RPMI7951 (cell line): ENCODE results near the gene SPAG8. TPM values are rescaled to one million over a fixed set of nuclear protein-coding genes. Genes with fewer than 3 reads are reported as not detected.

ENCODE experiments used
- DNase-seq: peaks from one replicate; pipeline ENCODE4 v3.0.0-alpha.2; 2012; ENCODE audit warnings: low read depth
- total RNA-seq: library from RNA; depleted of rRNA; stranded (reverse); fragments of >200 nt; shearing (Covaris generic); gene quantifications from 2 replicates; pipeline ENCODE4 v1.2.3, GENCODE V29; 2014

The SPAG8 gene
- total RNA-seq, 1 experiment from 2014 or later: 1.7 TPM

DNA sequence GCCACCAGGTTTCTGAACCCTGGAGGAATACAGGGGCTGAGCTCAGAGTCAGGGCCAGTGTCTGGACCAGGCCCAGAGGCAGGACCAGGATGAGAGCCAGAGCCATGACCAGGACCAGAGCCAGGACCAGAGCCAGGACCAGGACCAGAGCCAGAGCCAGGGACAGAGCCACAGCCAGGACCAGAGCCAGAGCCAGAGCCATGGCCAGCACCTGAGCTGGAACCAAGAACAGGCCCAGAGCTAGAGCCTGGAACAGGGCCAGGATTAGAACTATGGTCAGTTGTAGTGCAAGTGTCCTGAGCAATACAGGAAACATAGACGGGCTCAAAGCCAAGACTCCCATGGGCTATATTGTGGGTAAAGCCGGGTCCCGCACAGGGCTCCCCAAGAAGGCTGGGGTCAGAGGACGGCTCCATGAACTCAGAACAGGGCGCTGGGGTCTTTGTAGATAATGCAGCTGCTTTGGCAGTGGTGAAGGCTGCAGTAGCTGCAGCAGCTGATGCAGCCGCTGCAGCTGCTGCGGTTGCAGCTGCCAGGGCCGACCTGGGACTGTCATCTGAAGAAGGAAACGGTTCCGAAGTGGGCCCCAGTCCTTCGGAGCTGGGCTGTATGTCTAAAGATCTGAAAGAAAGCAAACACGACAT is 559 bp downstream of the SPAG8 start:
- peak; percentile 62 for DNase-seq

DNA sequence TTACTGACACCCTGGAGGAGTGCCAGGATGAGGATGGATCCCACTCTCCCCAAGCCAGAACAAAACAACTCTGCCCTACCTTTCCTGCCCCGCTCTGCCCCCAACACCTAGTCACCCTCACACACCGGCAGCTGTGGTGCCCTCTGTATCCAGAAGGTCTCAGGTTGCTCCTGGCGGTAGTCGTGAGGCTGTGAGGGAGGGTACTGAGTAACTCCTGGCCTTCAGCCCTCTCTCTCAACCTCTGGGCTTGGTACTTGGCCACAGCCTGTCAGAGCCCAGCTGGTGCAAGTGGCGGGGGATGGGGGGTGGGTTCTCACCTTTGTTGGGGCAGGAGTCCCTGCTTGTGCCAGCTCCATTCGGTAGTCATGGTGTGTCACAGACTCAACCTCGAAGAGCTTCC is 1.9 kb downstream of the SPAG8 start:
- no peak for DNase-seq

DNA sequence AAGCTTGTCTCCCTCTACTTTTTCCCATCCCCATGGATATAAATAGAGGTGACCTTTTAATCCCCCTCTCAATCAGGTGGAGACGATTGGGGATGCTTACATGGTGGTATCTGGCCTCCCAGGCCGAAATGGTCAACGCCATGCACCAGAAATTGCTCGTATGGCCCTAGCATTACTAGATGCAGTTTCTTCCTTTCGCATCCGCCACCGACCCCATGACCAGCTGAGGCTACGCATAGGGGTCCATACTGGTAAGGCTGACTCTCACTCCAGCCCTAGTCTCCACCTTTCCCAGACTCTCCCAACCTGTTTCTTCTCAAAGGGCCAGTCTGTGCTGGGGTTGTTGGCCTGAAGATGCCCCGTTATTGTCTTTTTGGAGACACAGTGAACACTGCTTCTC is 3.6 kb downstream of the SPAG8 start:
- no peak for DNase-seq

DNA sequence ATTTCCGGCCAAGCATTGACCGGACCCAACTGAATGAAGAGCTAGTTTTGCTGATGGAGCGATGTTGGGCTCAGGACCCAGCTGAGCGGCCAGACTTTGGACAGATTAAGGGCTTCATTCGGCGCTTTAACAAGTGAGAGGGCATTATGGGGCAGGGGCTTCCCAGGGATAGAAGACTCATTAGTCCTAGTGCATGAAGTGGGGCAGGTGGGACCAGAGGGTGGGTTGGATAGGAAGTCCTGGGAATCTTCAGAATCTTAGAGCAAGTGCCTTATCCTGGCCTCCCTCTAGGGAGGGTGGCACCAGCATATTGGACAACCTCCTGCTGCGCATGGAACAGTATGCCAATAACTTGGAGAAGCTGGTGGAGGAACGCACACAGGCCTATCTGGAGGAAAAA is 6.0 kb downstream of the SPAG8 start:
- no peak for DNase-seq

DNA sequence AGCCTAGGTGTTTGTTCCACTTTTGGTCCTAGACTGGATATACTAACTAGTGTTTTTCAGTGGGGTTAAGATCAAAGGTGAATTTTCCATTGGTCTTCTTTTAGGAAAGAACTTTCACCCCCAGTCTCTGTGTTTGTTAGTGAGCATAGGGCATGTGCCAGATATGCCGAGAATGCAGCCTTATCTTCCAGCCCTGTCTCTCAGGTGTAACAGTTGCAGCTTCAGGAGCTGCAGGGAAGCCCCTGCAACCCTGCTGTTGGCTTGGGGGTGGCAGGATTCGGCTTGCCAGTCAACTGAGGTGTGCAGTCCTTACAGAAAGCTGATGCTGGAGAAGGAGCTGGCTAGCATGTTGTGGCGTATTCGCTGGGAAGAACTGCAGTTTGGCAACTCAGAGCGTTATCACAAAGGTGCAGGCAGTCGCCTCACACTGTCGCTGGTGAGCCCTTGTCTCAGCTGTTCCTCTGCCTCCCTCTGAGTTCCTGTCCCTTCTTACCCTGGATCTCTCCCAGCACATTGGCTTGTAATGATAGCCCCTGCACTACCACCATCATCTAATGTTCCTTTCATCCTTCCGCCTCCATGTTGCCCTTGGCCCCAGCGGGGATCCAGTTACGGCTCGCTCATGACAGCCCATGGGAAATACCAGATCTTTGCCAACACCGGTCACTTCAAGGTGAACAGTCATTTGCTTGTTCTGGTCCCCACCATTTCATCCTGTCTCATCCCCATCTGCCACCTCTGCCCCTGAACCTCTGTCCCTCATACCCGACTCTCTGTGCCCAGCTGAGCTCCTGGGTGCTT is 10.5 kb downstream of the SPAG8 start:
- no peak for DNase-seq

DNA sequence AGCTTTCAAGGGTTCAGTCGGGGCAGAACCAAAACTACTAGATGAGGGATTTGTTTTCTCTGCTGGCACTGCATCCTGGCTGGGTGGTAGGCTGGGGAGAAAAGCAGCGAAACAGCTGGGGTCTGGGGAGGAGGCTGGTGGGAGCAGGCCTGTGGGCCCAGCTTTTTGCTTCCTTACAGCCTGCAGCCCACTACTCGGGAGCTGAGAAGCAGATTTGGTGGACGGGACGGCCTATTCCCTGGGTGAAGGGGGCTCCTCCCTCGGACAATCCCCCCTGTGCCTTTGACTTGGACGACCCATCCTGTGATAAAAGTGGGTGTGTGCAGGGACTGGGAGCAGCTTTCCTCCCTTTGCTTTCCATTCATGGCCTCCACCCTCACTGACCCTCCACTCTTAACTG is 11.5 kb downstream of the SPAG8 start:
- no peak for DNase-seq

DNA sequence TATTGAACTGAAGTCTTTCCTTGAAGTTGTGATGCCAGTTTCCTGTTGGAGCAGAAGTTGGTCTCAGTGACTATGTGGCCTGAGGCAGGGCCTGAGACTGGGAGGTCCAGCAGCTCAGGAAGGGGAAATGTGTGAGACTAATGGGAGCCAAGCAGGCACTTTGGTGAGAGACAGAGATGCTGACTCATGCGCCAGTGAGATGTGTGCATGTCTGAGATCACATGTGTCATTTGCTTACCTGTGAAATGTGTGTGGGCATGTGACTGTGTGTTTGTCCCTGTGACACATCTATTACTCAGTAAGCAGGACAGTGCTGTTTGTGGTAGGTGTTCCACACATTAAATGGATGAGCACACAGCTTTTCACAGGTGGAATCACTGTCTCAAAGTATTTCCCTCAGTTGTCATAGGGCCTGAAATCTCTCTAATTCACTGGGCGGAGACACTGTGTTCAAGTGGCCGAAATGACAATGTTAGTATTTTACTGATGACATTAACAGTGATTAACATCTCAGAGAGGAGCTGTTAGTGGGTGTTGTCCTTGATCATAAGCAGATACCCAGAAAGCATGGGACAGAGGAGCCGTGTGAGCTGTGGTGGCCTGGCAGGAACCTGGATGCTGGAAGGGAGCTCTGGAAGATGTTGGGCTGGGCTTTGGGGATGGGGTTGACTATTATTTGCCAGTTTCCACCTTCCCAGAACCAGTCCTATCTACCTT is 13.2 kb downstream of the SPAG8 start:
- peak; percentile 85 for DNase-seq

DNA sequence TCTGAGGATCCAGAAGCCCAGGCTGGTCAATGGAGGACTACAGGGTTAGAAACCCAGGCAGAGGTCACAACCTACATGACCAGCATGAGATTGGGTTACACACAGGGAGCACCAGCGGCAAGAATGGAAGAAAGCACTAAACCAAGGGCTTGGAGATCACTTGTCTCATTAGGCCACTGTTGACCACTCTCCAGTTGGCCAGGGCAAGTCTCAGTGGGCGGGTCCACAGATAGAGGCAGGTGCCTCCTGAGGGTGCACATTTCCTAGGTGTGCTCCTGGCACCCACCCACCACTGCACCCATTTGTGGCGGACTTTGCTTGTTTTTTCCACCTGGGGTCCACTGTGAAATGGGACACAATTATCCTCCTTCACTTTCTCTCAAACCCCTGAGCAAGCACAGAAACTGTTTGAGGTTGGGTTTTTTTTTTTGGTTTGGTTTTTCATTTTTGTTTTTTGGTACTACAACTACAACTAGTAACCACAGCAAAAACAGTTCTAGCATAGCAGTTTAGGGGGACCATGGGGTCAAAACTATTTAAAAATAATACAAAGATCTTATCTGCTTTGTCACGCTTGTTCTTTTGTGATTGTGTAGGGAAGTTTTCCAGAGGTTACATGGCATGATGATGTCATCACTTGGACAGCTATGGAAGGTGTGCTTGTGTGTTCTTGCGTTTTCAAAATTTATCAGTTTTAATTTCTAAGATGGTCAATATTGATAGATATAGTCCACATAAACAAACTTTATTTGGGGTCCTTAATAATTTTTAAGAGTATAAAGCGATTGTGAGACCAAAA is 14.6 kb downstream of the SPAG8 start:
- no peak for DNase-seq

DNA sequence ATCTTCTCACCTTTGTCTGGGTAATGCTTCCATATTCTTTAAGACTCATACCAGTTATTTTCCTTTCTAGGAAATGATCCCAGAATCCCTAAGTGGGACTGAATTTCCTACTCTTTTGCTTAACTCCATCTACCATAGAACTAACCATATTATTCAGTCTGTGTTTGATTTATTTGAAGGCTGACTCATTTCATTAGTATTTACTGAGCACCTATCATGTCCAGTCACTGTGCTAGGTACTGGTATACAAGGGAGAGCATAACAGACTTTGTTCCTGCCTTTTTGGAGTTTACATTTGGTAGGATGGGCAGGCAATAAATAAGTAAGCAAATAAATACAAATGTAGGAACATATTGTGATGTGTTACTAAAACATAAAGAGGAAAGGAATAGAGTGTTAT is 16.4 kb downstream of the SPAG8 start:
- no peak for DNase-seq

DNA sequence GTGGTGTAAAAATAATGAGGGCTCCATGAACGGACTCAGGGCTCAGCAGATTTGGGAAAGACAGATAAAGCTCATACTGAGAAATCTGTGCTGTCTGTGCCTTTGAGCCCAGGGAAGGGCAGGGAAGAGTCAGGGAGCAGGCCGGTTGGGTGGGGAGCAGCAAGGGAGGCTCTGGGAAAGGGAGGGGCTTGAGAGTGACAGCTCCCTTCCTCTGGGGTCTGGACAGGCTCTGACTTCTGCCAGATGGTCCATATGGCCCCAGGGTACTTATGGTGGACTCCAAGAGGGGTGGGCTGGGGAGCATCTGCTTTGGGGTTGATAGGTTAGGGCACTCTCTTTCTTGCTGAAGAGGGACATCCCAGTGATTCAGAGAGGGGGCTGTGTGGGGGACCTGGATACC is 18.6 kb downstream of the SPAG8 start:
- no peak for DNase-seq

DNA sequence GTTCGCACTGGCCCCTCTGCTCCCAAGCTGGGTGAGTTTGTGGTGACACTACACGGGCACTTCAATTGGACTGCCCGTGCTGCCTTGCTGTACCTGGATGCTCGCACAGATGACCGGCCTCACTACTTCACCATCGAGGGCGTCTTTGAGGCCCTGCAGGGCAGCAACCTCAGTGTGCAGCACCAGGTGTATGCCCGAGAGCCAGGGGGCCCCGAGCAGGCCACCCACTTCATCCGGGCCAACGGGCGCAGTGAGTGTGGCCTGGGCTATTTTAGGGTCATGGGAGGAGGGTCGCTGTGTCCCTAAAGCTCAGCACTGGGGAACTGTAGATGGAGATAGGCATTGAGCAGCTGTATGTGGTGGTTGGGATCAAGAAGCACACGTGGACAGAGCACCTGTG is 19.2 kb downstream of the SPAG8 start:
- no peak for DNase-seq

DNA sequence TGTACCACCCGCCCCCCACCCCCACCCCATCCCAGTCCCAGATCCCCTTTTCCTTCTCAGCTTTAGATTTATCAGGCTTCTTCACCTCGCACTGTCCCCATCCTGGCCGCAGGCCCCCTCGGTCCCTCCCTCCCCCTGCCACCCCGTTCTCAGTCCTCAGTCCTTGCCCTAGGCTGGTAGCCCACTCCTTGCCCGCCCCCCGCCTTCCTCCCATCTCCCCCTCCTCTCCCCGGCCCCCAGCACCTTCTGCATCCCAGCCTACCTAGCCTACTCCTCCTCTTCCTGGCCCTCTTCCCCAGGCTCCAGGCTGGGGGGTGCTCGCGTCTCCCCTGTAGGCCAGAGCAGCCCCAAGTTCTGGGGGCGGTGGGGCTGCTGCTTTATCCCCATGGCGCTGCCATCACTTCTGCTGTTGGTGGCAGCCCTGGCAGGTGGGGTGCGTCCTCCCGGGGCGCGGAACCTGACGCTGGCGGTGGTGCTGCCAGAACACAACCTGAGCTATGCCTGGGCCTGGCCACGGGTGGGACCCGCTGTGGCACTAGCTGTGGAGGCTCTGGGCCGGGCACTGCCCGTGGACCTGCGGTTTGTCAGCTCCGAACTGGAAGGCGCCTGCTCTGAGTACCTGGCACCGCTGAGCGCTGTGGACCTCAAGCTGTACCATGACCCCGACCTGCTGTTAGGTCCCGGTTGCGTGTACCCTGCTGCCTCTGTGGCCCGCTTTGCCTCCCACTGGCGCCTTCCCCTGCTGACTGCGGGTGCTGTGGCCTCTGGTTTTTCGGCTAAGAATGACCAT is 19.8 kb downstream of the SPAG8 start:
- no peak for DNase-seq

DNA sequence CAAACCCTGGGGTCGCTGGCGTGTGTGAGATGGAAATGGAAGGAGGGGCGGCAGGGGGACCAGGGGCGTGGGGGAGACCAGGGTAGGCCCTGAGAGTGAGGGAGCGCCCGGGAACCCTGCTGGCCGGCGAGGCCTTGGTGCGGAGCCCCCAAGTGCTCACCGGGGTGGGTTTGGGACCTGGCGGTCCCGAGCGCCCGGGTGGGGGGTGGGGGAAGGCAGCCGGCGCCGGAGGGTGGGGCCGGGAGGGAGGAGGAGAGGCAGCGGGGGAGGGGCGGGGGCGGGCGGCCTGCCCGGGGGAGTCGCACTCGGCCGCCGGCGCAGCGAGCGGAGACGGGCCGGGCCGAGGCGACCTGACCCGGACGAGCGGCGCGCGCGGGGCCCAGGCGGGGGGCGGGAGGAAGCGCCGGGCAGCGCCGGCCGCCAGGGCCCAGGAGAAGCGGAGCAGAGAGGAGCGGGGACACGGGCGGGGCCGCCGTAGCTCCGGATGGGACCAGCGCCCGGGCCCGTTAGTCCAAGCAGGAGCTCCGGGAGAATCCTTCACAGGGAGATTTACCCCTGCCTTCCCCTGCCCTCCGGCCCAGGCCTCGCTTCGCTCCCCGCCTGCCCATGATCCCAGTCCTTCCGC is 20.7 kb downstream of the SPAG8 start, which contains the start of gene NPR2:
NPR2 (plus strand) TSS at position 295 of the 625 bp plus-strand sequence. CDS start 818 bp downstream, outside the sequence.
- DNase-seq: peak; percentile 44

DNA sequence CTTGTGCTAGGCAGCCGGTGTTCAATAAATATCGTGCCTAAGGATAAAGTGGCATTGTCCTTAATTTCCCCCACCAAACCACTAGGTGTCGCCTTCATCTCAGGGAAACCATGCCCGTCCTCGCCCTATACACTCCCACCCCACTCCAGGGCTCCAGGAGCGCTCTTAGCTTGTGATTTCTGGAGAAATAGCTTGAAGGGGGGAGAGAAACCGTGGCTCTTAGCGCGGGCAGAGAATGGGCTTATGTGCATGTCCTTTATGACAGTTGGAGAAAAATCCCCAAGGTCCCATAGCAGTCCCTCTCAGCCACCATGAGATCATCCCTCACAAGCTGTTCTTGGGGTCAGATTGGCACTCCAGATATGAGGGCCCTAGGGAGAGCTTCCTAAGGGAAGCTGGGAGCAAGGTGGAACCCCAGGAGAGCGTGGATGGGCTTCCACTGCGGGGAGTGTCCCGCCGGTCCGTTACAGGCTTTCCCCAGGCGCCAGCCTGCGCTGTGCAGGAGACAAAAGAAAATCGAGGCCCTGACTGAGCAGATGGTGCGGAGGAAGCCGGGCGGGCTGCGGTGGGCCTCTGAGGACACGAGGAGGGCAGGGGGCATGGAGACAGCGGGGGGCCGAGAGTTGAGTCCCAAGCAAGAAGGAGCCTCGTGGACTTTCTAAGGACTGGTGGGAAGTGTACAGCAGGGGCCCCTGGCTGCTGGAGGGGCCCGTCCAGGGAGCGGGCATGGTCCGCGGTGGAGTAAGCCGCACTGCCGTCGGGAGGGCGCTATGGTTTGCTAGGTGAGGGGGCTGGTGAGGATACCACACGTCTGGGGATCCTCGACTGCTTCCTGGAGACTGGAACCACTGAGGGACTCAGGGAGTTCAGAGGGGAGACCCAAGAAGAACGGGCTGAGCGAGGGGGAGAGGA is 21.4 kb downstream of the SPAG8 start:
- peak; percentile 80 for DNase-seq

DNA sequence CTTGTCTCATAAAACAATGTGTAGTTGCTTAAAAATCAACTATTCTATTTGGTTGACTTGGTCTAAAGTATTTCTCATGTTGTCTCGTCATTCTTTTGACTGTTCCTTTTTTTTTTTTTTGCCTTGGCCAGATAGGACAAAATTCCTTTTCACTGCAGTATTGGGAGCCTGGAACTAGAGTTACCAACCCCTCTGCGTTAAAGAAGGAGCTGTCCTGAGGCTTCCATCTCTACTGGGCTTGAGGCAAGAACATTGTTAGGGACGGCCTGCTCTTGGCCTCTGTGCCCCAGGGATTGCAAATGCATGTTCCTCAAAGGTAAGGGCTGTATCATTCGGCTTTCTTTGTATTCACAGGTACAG is 22.1 kb downstream of the SPAG8 start:
- DNase-seq: no peak

DNA sequence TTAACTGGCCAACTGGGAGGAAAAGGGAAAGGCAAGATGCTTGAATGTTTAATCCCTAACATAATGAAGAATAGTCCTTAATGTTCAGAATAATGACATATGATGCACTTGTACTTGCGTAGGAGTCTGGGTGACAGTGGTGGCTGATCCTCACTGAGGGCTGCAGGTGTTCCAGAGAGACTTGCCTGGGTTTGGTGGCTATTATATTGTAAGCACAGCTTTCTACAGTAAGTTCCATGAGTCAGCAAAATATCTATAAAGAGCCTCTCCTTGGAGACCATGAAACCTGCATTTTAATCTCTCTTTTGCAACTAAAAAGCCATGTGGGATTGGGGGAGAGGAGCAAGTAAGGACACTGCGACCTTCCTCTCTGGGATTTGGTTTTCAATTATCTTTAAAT is 22.5 kb downstream of the SPAG8 start:
- DNase-seq: no peak

DNA sequence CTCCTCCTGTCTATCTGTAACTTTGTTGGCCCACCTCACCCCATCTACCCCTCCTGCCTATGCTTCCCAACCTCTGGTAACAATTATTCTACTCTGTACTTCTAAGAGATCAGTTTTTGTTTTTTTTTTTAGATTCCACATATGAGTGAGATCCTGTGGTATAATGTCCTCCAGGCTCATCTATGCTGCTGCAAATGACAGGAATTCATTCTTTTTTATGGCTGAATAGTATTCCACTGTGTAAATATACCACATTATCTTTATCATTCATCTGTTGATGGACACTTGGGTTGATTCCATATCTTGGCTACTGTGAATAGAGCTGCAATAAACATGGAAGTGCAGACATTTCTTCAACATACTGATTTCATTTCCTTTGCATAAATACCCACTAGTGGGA is 28.6 kb downstream of the SPAG8 start:
- DNase-seq: no peak

DNA sequence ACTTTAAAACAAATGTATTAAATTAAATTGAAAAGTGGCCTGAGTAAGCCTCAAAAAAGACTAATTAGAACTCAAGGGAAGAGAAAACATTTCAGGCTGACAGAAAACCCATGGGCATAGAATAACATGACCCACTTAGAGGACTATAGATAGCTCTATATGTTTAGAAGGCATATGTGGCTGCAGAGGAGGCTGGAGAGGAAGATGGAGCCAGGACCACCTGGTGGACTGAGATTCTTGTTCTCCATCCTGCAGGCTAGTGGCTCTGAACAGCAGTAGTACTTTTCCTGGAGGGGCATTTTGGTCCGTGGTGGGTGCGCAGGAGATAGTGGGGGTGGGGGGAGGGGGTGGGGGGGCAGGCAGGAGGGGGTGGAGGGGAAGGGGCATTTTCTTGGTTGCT is 31.0 kb downstream of the SPAG8 start:
- DNase-seq: no peak

DNA sequence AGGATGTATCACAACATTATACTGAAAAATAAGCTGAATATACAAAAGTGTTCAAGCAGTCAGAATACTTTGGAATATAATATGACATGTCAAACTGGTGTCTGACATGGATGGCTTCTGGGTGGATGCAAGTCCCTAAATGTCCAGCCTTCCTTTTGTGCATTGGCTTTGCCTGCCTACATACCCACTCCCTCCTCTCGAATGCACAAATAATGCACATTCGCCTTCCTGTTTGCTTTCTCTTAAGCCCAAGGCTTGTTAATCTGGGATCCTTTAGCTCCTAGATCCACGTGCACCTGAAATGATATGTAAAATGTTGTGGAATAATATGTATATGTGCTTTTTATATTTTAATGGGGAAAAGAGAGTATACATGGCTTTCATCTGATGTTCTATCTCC is 33.6 kb downstream of the SPAG8 start:
- DNase-seq: no peak

DNA sequence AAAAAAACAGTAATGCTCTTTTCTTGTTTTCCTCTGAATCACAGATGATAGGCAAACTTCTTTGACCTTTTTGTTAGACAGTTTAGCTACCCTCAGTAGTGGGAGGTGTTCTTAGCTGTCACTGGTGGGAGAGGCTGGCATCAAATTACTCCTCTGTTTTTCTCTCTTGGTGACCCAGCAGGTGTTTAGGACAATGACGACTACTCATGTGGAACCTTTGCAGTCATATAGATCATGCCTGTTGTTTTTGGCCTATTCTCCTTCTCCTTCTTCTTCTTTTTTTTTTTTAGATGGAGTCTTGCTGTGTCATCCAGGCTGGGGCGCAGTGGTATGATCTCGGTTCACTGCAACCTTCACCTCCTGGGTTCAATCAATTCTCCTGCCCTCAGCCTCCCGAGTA is 36.0 kb downstream of the SPAG8 start:
- no peak for DNase-seq
